OCI-LY7 (cell line): Measurements from ENCODE around the gene ATAD3A.

Experiments used
- CTCF ChIP-seq: fragments of 200-600 bp; sonication (generic); conservative IDR thresholded peaks from 2 replicates; pipeline ENCODE4 v1.5.1; 2014; ENCODE audit warnings: mild to moderate bottlenecking, antibody characterized with exemption, low read length, moderate library complexity, mixed read lengths
- EZH2phosphoT487 ChIP-seq: fragments of 200-600 bp; sonication (generic); IDR thresholded peaks from 2 replicates; pipeline ENCODE4 v1.6.1; 2018; ENCODE audit warnings: low read depth, borderline replicate concordance, mild to moderate bottlenecking, mixed run types, antibody characterized with exemption, low read length, moderate library complexity, mixed read lengths

- TF ChIP-seq CTCF (no peak), EZH2phosphoT487 (no peak)
Observed at GRCh38 chr1:1542766-1543705, 31.1 kb downstream of the ATAD3A start.
